H9 (cell line): ENCODE measurements around the gene SECTM1. TPM values are rescaled to one million over a fixed set of nuclear protein-coding genes. Genes with fewer than 3 reads are reported as not detected.

Experiments used
- DNase-seq: peaks from one replicate; pipeline ENCODE4 v3.0.0-alpha.2; 2017
- H2AFZ ChIP-seq: one replicate; pipeline ENCODE4 v1.6.1; 2013; ENCODE audit warnings: mild to moderate bottlenecking, low read length, control low read depth, moderate library complexity
- H2AK5ac ChIP-seq: 2 replicates; pipeline ENCODE4 v1.6.1; 2013; ENCODE audit warnings: low read length, control low read depth, mixed read lengths; ENCODE audit not compliant: insufficient read length
- H2BK120ac ChIP-seq: one replicate; pipeline ENCODE4 v1.6.1; 2013; ENCODE audit warnings: low read depth, mild to moderate bottlenecking, low read length, control low read depth, inconsistent platforms; ENCODE audit not compliant: poor library complexity, severe bottlenecking
- H2BK12ac ChIP-seq: 2 replicates; pipeline ENCODE4 v1.6.1; 2013; ENCODE audit warnings: low read length, control low read depth, mixed read lengths, low read depth; ENCODE audit not compliant: insufficient read length
- H2BK15ac ChIP-seq: 2 replicates; pipeline ENCODE4 v1.6.1; 2013; ENCODE audit warnings: low read depth, low read length, control low read depth
- H2BK20ac ChIP-seq: one replicate; pipeline ENCODE4 v1.6.1; 2013; ENCODE audit warnings: low read depth, mild to moderate bottlenecking, low read length, control low read depth, inconsistent platforms; ENCODE audit not compliant: poor library complexity, severe bottlenecking
- H2BK5ac ChIP-seq: 2 replicates; pipeline ENCODE4 v1.6.1; 2013; ENCODE audit warnings: low read length, control low read depth, mixed read lengths; ENCODE audit not compliant: insufficient read length
- H3K14ac ChIP-seq: 2 replicates; pipeline ENCODE4 v1.6.1; 2013; ENCODE audit warnings: low read length, control low read depth; ENCODE audit not compliant: insufficient read depth
- H3K18ac ChIP-seq: 2 replicates; pipeline ENCODE4 v1.6.1; 2013; ENCODE audit warnings: low read depth, mild to moderate bottlenecking, mixed read lengths, low read length, control low read depth; ENCODE audit not compliant: insufficient read length
- H3K23ac ChIP-seq: 2 replicates; pipeline ENCODE4 v1.6.1; 2013; ENCODE audit warnings: low read length, control low read depth, mixed read lengths, low read depth; ENCODE audit not compliant: insufficient read length
- H3K23me2 ChIP-seq: 2 replicates; pipeline ENCODE4 v1.6.1; 2013; ENCODE audit warnings: low read depth, mild to moderate bottlenecking, mixed read lengths, low read length, control low read depth; ENCODE audit not compliant: insufficient read length, poor library complexity, severe bottlenecking
- H3K27ac ChIP-seq: 2 replicates; pipeline ENCODE4 v1.5.1; 2013; ENCODE audit warnings: low read length, control low read depth, mixed read lengths, low read depth; ENCODE audit not compliant: insufficient read length
- H3K27me3 ChIP-seq: 2 replicates; pipeline ENCODE4 v1.6.1; 2013; ENCODE audit warnings: low read length, control low read depth, inconsistent platforms; ENCODE audit not compliant: insufficient read depth
- H3K4ac ChIP-seq: 2 replicates; pipeline ENCODE4 v1.6.1; 2013; ENCODE audit warnings: low read depth, mild to moderate bottlenecking, control low read depth, inconsistent platforms, low read length, moderate library complexity
- H3K4me1 ChIP-seq: 2 replicates; pipeline ENCODE4 v1.6.1; 2013; ENCODE audit warnings: low read length, control low read depth, inconsistent platforms; ENCODE audit not compliant: insufficient read depth
- H3K4me2 ChIP-seq: 2 replicates; pipeline ENCODE4 v1.6.1; 2013; ENCODE audit warnings: low read length, control low read depth, mixed read lengths; ENCODE audit not compliant: insufficient read length, insufficient read depth
- H3K56ac ChIP-seq: 2 replicates; pipeline ENCODE4 v1.6.1; 2013; ENCODE audit warnings: low read depth, mild to moderate bottlenecking, mixed read lengths, low read length, control low read depth; ENCODE audit not compliant: insufficient read length
- H3K79me1 ChIP-seq: 2 replicates; pipeline ENCODE4 v1.6.1; 2013; ENCODE audit warnings: low read depth, mild to moderate bottlenecking, moderate library complexity, low read length, control low read depth, inconsistent platforms; ENCODE audit not compliant: insufficient read depth, poor library complexity, severe bottlenecking
- H3K79me2 ChIP-seq: 2 replicates; pipeline ENCODE4 v1.6.1; 2013; ENCODE audit warnings: low read length, control low read depth, inconsistent platforms; ENCODE audit not compliant: insufficient read depth
- H3K9ac ChIP-seq: 2 replicates; pipeline ENCODE4 v1.6.1; 2013; ENCODE audit warnings: low read length, control low read depth, mixed read lengths; ENCODE audit not compliant: insufficient read length; ENCODE audit errors: extremely low read depth
- H3K9me3 ChIP-seq: one replicate; pipeline ENCODE4 v1.6.1; 2013; ENCODE audit warnings: low read depth, low read length, inconsistent platforms; ENCODE audit not compliant: control insufficient read depth
- H3T11ph ChIP-seq: one replicate; pipeline ENCODE4 v1.6.1; 2013; ENCODE audit warnings: mild to moderate bottlenecking, low read length, control low read depth, inconsistent platforms
- H4K20me1 ChIP-seq: one replicate; pipeline ENCODE4 v1.6.1; 2013; ENCODE audit not compliant: control insufficient read depth, insufficient read length, insufficient read depth
- H4K5ac ChIP-seq: 2 replicates; pipeline ENCODE4 v1.6.1; 2013; ENCODE audit warnings: low read depth, mild to moderate bottlenecking, mixed read lengths, low read length, control low read depth; ENCODE audit not compliant: insufficient read length
- H4K8ac ChIP-seq: replicated peaks from 2 replicates; pipeline ENCODE4 v1.6.1; 2013; ENCODE audit warnings: low read length, control low read depth, mixed read lengths, low read depth; ENCODE audit not compliant: insufficient read length
- H4K91ac ChIP-seq: 2 replicates; pipeline ENCODE4 v1.6.1; 2013; ENCODE audit warnings: low read depth, mild to moderate bottlenecking, moderate library complexity, mixed read lengths, low read length, control low read depth; ENCODE audit not compliant: insufficient read length
- H3K27ac Mint-ChIP-seq, 3 experiments: 2 replicates in 2 of 3; 3 replicates in 1 of 3; pipeline ENCODE4 v1.8.0; 2020 to 2021; ENCODE audit warnings: mixed read lengths in 3 of 3, mild to moderate bottlenecking in 1 of 3, moderate library complexity in 1 of 3
- H3K27me3 Mint-ChIP-seq: 2 replicates; pipeline ENCODE4 v1.8.0; 2021; ENCODE audit warnings: low read depth, mild to moderate bottlenecking, moderate library complexity, mixed read lengths
- H3K36me3 Mint-ChIP-seq, 3 experiments: 2 replicates in 2 of 3; 3 replicates in 1 of 3; pipeline ENCODE4 v1.8.0; 2020 to 2021; ENCODE audit warnings: low read depth in 3 of 3, mixed read lengths in 3 of 3; ENCODE audit not compliant: insufficient read depth in 1 of 3
- H3K4me1 Mint-ChIP-seq, 2 experiments: 2 replicates each; pipeline ENCODE4 v1.8.0; 2020; ENCODE audit warnings: mixed read lengths in 2 of 2
- H3K4me3 Mint-ChIP-seq, 2 experiments: 2 replicates in 1 of 2; 3 replicates in 1 of 2; pipeline ENCODE4 v1.8.0; 2020 to 2021; ENCODE audit warnings: mild to moderate bottlenecking in 2 of 2, mixed read lengths in 2 of 2, moderate library complexity in 1 of 2
- H3K9me3 Mint-ChIP-seq, 2 experiments: 2 replicates in 1 of 2; 3 replicates in 1 of 2; pipeline ENCODE4 v1.8.0; 2020; ENCODE audit warnings: mild to moderate bottlenecking in 2 of 2, mixed read lengths in 2 of 2, moderate library complexity in 1 of 2
- WGBS: extraction: QIAGEN DNeasy Blood & Tissue Kit; methylation state at CpG from one replicate; pipeline ENCODE4 v1.1.7; 2013; ENCODE audit warnings: missing lambda C conversion rate, low lambda C conversion rate, mixed read lengths; ENCODE audit not compliant: insufficient read length; ENCODE audit errors: extremely low coverage; 5-methylcytosine and 5-hydroxymethylcytosine counted together
- total RNA-seq: library from RNA; stranded (reverse); gene quantifications from 2 replicates; pipeline ENCODE4 v1.2.1, GENCODE V29; 2021
- TF ChIP-seq, protein P1 (sequence below): fragments of 200-600 bp; sonication (generic); conservative IDR thresholded peaks from 3 replicates; pipeline ENCODE4 v1.8.0; 2021; ENCODE audit warnings: antibody characterized with exemption, mild to moderate bottlenecking

SECTM1 gene
- total RNA-seq, 1 experiment from 2014 or later, result 0.28 TPM

DNA sequence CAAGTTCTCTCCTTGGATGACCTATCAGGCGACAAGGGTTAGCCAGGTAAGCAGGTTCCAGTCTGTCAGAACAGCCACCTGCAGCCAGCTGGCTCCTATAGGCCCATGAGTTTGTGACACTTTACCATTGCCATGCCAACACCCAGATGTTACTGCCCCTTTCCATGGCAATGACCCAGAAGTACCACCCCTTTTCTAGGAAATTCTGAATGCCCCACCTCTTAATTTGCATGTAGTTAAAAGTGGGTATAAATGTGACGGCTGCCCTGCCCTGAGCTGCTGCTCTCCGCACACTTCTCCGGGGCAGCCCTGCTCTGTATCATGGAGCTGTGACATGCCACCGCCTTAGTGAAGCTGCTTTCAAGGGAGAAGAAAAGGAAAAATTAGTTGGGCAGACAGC is 10.0 kb upstream of the SECTM1 start:
- Histone ChIP-seq H2BK12ac (no peak overlapping the region), H3K56ac (no peak overlapping the region), H3K23me2 (peaks cover 2% of the 10 kb centered on the region), H3K4me2 (no peak overlapping the region), H3K79me2 (no peaks in the 10 kb centered on the region), H3K18ac (no peak overlapping the region), H4K8ac (no peak overlapping the region), H2BK20ac (no peak overlapping the region), H3T11ph (no peak overlapping the region), H3K27me3 (no peaks in the 10 kb centered on the region; the same call in 1 of the 2 replicates), H2AFZ (no peak overlapping the region), H3K9me3 (no peaks in the 10 kb centered on the region), H3K79me1 (no peaks in the 10 kb centered on the region), H2BK15ac (no peak overlapping the region), H4K20me1 (no peaks in the 10 kb centered on the region), H3K23ac (no peak overlapping the region), H4K91ac (no peak overlapping the region), H2BK120ac (no peak overlapping the region), H3K9ac (no peak overlapping the region), H4K5ac (no peak overlapping the region), H2AK5ac (no peak overlapping the region), H3K14ac (no peak overlapping the region), H3K4me1 (no peaks in the 10 kb centered on the region), H2BK5ac (no peak overlapping the region), H3K4ac (no peak overlapping the region), H3K27ac (no peak overlapping the region)
- H3K4me1 Mint-ChIP-seq, result peaks cover 13 to 20% of the 10 kb centered on the region in 2 experiments
- peaks cover 51% of the 10 kb centered on the region for H3K27me3 Mint-ChIP-seq
- H3K36me3 Mint-ChIP-seq, result peaks cover 3 to 8% (median 6%) of the 10 kb centered on the region in 3 experiments; a peak in 5 of 7 replicates
- no peak for DNase-seq
- TF ChIP-seq, protein P1, sequence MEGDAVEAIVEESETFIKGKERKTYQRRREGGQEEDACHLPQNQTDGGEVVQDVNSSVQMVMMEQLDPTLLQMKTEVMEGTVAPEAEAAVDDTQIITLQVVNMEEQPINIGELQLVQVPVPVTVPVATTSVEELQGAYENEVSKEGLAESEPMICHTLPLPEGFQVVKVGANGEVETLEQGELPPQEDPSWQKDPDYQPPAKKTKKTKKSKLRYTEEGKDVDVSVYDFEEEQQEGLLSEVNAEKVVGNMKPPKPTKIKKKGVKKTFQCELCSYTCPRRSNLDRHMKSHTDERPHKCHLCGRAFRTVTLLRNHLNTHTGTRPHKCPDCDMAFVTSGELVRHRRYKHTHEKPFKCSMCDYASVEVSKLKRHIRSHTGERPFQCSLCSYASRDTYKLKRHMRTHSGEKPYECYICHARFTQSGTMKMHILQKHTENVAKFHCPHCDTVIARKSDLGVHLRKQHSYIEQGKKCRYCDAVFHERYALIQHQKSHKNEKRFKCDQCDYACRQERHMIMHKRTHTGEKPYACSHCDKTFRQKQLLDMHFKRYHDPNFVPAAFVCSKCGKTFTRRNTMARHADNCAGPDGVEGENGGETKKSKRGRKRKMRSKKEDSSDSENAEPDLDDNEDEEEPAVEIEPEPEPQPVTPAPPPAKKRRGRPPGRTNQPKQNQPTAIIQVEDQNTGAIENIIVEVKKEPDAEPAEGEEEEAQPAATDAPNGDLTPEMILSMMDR, result no peak
- H3K4me3 Mint-ChIP-seq, result no peak overlapping the region
- no CpG with 5 or more reads among the region's 5 CpGs for WGBS
- peaks cover 14 to 15% of the 10 kb centered on the region in 2 experiments for H3K9me3 Mint-ChIP-seq
- H3K27ac Mint-ChIP-seq, result no peak overlapping the region
